Right lobe of liver (tissue), 6 donors: ENCODE measurements around the gene ATP5MC2. TPM values are rescaled to one million over a fixed set of nuclear protein-coding genes. Genes with fewer than 3 reads are reported as not detected.

Experiments
- ATAC-seq, 4 donors: fragments of 200-7000 bp; cut with Tn5 transposase; one replicate each; pipeline ENCODE4 v1.9.1; 2020; ENCODE audit warnings: mild to moderate bottlenecking in 4 of 4, moderate library complexity in 4 of 4
- DNase-seq, 3 donors: peaks; one replicate each; pipeline ENCODE4 v3.0.0-alpha.2; 2020
- H3K27ac ChIP-seq, 3 donors: fragments of 200-600 bp; one replicate each; pipeline ENCODE4 v1.8.0; 2022
- H3K27me3 ChIP-seq, 2 donors: fragments of 200-600 bp; one replicate each; pipeline ENCODE4 v1.8.0; 2022
- H3K36me3 ChIP-seq, 4 donors: fragments of 200-600 bp; sonication (generic) in 1 of 4; one replicate each; pipeline versions ENCODE4 v1.5.1 to v1.8.0; 2017 to 2022; ENCODE audit warnings: control low read depth in 1 of 4
- H3K4me1 ChIP-seq, 4 donors: fragments of 200-600 bp; sonication (generic) in 1 of 4; one replicate each; pipeline versions ENCODE4 v1.5.1 to v1.8.0; 2017 to 2022; ENCODE audit warnings: control low read depth in 1 of 4
- H3K4me3 ChIP-seq, 3 donors: fragments of 200-600 bp; one replicate each; pipeline ENCODE4 v1.8.0; 2022
- H3K9me3 ChIP-seq, 4 donors: fragments of 200-600 bp; sonication (generic) in 1 of 4; one replicate each; pipeline versions ENCODE4 v1.5.1 to v1.8.0; 2017 to 2022; ENCODE audit warnings: control low read depth in 1 of 4
- POLR2A ChIP-seq: fragments of 450-650 bp; IDR thresholded peaks from one replicate; pipeline ENCODE4 v1.6.1; 2017; ENCODE audit warnings: antibody characterized with exemption, mild to moderate bottlenecking
- WGBS: methylation state at CpG from one replicate; pipeline ENCODE4 v1.1.6; 2018; ENCODE audit warnings: low coverage, low lambda C conversion rate; ENCODE audit not compliant: insufficient coverage; ENCODE audit errors: missing lambda C conversion rate; 5-methylcytosine and 5-hydroxymethylcytosine counted together
- intact Hi-C, 2 donors: fragments of 100-400 bp; cut with DNase I; formaldehyde crosslinking; loops; one replicate each; pipeline versions ENCODE4 v1.11.2 to v1.14.1; 2022
- total RNA-seq, 6 experiments: library from RNA; depleted of rRNA in 2 of 6; stranded (reverse); fragments of >200 nt in 2 of 6; fragmentation: NEBNext Ultra II Directional in 3 of 6; extraction: Animal tissue kit (Norgen Biotek cat#: 25700) in 3 of 6; gene quantifications; one replicate each; pipeline versions ENCODE4 v1.1.0 to v1.2.4, GENCODE V29; 2016 to 2023
- TF ChIP-seq, protein P1 (sequence below), 4 donors: fragments of 200-600 bp in 3 of 4; fragments of 450-650 bp in 1 of 4; IDR thresholded peaks; one replicate each; pipeline versions ENCODE4 v1.5.1 to v1.8.0; 2016 to 2022; ENCODE audit warnings: antibody characterized with exemption in 4 of 4, mild to moderate bottlenecking in 2 of 4
- donor health status: DM: no; HTN: yes; CAD: no.
- donor health status: DM: no; HTN: no; CAD: no.
- donor health status: DM: no; HTN: no; CAD: no.
- donor health status: DM: no; HTN: yes; CAD: no.
- donor health status: DM: no; HTN: yes; CAD: no.

Gene ATP5MC2
- total RNA-seq, 6 experiments from 2014 or later: 122 to 160 (median 135) TPM

- intact Hi-C loops: no loop called here
These were observed 34.2 kb upstream of the ATP5MC2 start for GRCh38 chr12:53710091-53710490.

GRCh38 chr12:53709671-53710070 is 33.8 kb upstream of the ATP5MC2 start:
- ATAC-seq: peak in 1 of 4 donors; percentile 20
- intact Hi-C loops: no loop called here
- H3K4me3 ChIP-seq: no peak overlapping the region

More at GRCh38 chr12:53710091-53710490, 34.2 kb upstream of the ATP5MC2 start:
- Histone ChIP-seq H3K27ac (no peak overlapping the region), H3K27me3 (no peaks in the 10 kb centered on the region), H3K4me1 (no peaks in the 10 kb centered on the region), H3K4me3 (no peak overlapping the region), H3K9me3 (no peaks in the 10 kb centered on the region), H3K36me3 (peaks cover 0 to 24% (median 10%) of the 10 kb centered on the region in 4 donors)
- 61% methylated on average over 6 of the region's 6 CpGs for WGBS
- TF ChIP-seq POLR2A: no peak
- TF ChIP-seq, protein P1, sequence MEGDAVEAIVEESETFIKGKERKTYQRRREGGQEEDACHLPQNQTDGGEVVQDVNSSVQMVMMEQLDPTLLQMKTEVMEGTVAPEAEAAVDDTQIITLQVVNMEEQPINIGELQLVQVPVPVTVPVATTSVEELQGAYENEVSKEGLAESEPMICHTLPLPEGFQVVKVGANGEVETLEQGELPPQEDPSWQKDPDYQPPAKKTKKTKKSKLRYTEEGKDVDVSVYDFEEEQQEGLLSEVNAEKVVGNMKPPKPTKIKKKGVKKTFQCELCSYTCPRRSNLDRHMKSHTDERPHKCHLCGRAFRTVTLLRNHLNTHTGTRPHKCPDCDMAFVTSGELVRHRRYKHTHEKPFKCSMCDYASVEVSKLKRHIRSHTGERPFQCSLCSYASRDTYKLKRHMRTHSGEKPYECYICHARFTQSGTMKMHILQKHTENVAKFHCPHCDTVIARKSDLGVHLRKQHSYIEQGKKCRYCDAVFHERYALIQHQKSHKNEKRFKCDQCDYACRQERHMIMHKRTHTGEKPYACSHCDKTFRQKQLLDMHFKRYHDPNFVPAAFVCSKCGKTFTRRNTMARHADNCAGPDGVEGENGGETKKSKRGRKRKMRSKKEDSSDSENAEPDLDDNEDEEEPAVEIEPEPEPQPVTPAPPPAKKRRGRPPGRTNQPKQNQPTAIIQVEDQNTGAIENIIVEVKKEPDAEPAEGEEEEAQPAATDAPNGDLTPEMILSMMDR (IDR thresholded peaks at IDR 0.05): no peak
- ATAC-seq: no peak
- no peak for DNase-seq

GRCh38 chr12:53706080-53706479 is 30.2 kb upstream of the ATP5MC2 start:
- 55% methylated on average over 1 of the region's 1 CpG for WGBS
- intact Hi-C loops: no loop called here
- H3K27me3 ChIP-seq: no peaks in the 10 kb centered on the region
- H3K27ac ChIP-seq: no peak overlapping the region
- ATAC-seq: no peak
- TF ChIP-seq, protein P1 (IDR thresholded peaks at IDR 0.05): no peak
- TF ChIP-seq POLR2A: no peak
- no peaks in the 10 kb centered on the region for H3K36me3 ChIP-seq
- DNase-seq: no peak
- no peak overlapping the region for H3K4me3 ChIP-seq
- no peaks in the 10 kb centered on the region for H3K4me1 ChIP-seq
- no peaks in the 10 kb centered on the region for H3K9me3 ChIP-seq

More at GRCh38 chr12:53709671-53710070, 33.8 kb upstream of the ATP5MC2 start:
- no peaks in the 10 kb centered on the region for H3K4me1 ChIP-seq
- H3K27ac ChIP-seq: no peak overlapping the region
- TF ChIP-seq, protein P1 (IDR thresholded peaks at IDR 0.05): no peak
- TF ChIP-seq POLR2A: no peak
- WGBS: 35% methylated on average over 4 of the region's 4 CpGs
- H3K27me3 ChIP-seq: no peaks in the 10 kb centered on the region
- H3K9me3 ChIP-seq: no peaks in the 10 kb centered on the region
- DNase-seq: no peak
- H3K36me3 ChIP-seq: peaks cover 0 to 20% (median 6%) of the 10 kb centered on the region in 4 donors

DNA sequence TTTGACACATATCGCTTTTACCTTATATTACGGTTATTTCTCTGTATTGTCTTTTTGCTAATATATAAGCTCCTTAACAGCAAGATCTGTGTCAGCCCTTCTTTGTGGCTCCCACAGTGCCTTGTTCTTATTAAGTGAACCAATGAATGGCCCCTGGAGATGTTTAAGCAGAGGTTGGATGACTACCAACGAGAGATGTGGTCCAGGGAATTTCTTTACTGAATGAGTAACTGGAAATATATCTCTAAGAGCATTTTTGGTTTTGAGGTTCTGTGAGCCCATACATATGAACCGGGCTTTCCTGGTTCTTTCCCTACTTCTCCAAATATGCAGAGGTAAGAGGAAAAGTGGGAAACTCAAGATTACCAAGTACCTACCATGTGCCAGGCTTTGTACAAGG is 27.9 kb upstream of the ATP5MC2 start:
- H3K4me3 ChIP-seq: no peak overlapping the region
- H3K4me1 ChIP-seq: no peaks in the 10 kb centered on the region
- no peaks in the 10 kb centered on the region for H3K27me3 ChIP-seq
- intact Hi-C loops: loop anchor here (2.0 to 5.0 kb wide), 2 partner anchors 39 kb away; no protein-coding TSS in a partner anchor
- 56% methylated on average over 4 of the region's 4 CpGs for WGBS
- TF ChIP-seq, protein P1 (IDR thresholded peaks at IDR 0.05): no peak
- no peak for TF ChIP-seq POLR2A
- H3K36me3 ChIP-seq: no peaks in the 10 kb centered on the region
- no peaks in the 10 kb centered on the region for H3K9me3 ChIP-seq
- H3K27ac ChIP-seq: no peak overlapping the region
- DNase-seq: no peak
- no peak for ATAC-seq
